Measurements from ENCODE around the gene BEGAIN.

The BEGAIN gene

DNA sequence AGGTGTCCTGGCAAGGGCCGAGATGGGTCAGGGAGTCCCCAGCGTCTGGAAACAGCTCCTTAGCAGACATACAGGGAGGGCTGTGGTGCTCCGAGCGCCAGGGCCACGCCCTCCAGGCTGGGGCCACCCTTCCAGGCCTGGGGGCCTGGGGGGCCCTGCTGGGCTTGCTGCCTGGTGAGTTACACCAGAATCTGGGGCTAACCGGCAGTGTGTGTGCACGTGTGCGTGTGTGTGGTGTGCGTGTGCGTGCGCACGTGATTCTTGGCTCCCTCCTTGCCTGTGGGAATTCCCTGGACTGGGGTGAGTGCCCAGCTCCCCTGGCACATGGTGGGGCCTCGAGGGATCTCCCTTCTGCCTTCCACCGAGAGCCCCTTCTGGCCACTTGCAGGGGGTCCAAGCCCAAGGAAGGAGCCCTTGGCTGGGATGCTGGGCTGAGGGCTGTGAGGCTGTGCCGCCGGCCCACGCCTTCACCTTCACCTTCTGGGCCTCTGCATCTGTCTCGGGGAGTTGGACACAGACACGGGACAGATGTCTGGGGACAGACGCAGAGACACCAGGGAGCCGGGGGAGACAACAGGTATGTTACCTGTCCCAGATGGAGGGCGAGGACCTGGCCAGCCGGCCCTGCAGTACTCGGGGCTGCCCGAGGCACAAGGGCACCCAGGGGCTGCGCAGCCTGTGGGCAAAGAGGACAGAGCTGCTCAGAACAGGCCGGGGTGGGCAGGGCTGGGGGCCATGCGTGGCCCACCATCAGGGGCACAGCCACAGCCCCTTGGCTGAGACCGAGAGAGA, 37.2 kb downstream of the BEGAIN start:
- no peak for DNase-seq (ENCODE audit: low read depth in 2 of 2)

DNA sequence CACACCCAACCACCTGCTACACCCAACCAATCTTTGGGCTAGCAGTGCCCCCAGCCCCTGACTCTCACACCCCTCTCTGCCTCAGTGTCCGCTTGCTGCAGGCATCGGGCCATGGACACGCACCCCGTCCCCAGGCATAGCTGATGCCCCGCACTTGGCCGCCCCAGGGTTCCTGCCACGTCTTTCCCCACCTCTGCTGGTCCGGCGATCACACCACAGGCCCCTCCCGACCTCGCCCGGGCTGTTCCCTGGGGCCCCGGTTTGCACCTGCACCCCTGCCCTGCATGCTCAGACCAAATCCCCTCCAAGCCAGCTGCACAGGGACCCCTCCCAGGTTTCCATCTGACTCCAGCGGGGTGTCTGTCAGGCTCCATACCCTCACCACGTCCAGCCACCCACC, 38.3 kb downstream of the BEGAIN start:
- no peak for DNase-seq (ENCODE audit: low read depth in 2 of 2)

DNA sequence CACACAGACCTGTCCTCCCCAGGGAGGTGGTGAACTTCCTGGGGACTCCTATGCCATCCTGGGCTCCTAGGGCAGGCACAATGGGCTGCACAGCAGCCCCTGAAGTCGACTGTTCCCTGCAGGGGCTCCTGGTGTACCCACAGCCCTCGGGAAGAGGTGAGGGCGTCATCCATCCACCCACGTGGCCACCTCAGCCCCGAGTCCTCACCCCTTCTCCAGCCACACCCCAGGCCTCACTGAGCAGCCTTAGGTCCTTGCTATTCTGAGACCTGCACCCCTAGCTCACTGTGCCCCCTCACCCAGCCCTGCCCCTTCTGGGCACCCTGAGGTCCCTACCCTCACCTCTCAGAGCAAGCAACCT, 38.9 kb downstream of the BEGAIN start:
- DNase-seq (ENCODE audit: low read depth in 2 of 2): no peak

DNA sequence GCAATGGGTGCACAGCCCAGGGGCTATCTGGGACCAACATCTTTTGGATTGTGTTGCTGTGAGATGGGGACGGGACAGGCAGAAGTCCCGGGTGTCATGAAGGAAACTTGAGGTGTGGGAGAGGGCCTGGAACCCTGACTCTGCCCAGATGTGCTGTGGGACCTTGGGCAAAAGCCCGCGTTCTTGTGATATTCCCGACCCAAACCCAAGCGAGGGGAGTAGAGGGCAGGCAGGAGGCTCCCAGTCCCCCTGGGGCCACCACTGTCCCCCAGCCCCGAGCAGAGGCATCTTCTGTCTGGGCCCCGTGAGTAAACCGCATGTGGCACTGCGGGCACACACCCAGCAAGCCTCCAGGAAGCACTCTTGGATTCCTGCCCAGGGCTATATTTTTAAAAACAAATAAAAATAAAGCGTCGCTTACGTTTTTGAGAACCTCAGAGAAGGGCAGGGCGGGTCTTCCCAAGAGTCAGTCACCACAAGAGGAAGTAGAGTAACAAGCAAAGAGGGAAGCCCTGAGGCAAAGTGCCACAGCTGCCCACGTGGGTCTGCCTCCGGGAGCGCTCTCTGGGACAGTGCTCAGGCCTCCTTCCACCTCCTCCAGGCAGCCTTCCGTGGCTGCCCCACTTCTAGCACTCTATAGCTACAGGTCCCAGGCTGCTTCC, 39.5 kb downstream of the BEGAIN start:
- no peak for DNase-seq (ENCODE audit: low read depth in 2 of 2)

DNA sequence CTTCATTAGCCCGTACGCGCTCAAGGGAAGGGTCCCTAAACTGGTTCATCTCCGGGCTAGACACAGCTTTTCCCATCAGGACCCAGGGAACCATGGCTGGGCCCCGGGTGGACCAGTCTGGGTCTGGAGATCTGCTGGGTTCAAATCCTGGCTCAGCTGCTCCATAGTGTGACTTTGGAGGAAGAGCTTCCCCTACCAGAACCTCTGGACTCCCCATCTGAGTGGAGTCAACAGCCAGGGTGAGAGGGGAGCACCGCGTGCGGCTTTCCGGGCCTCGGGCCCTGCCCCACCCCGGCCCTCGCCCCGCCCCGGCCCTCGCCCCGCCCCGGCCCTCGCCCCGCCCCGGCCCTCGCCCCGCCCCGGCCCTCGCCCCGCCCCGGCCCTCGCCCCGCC, 41.2 kb downstream of the BEGAIN start:
- DNase-seq (ENCODE audit: low read depth in 2 of 2): peak in 1 of 2 donors; percentile 27

DNA sequence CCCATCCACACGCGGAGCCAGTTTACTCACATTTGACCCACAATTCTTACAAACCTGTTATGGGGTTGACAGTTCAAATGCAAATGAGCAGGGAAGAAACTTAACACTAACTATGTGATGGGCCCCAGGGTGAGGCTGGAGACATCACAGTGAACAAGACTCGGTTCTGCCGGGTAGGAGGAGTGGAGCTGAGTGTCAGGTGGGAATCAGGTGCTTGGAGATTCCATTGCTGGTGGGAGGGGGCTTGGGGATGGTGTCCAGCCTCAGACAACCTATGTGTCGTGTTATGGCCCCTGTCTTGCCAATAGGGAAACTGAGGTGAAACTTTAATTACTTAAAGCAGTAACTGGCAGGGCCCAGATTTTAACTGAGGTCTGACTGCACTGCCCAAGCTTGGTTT, 41.9 kb downstream of the BEGAIN start:
- no peak for DNase-seq (ENCODE audit: low read depth in 2 of 2)

DNA sequence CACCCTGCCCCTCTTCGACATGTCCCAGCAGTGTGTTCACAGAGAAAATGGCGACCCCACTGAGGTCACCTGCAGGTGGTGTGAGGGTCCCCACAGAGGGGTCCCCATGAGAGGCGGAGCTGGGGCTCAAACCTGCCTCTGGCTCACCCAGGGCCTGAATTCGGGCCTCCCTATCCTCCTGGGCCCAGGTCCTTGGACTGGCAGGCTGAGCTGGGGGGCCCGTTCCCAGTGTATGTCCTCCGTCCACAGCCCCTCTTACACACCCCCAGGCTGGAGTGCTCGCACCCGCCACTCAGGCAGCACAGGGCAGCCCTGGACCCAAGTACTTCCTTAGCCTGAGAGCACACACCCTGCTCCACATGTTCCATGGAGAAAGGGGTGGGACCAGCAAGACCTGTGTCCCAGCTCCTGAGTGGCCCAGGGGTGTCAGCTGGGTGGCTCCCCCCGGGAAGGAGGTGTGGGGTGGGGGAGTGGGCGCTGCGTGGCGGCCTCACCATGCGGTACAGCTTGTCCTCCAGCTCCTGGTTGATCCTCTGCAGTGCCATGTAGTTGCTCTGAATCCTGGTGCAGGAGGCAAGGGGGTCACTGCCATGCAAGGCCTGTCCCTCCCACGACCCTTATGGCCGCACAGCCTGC, 42.6 kb downstream of the BEGAIN start:
- no peak for DNase-seq (ENCODE audit: low read depth in 2 of 2)

DNA sequence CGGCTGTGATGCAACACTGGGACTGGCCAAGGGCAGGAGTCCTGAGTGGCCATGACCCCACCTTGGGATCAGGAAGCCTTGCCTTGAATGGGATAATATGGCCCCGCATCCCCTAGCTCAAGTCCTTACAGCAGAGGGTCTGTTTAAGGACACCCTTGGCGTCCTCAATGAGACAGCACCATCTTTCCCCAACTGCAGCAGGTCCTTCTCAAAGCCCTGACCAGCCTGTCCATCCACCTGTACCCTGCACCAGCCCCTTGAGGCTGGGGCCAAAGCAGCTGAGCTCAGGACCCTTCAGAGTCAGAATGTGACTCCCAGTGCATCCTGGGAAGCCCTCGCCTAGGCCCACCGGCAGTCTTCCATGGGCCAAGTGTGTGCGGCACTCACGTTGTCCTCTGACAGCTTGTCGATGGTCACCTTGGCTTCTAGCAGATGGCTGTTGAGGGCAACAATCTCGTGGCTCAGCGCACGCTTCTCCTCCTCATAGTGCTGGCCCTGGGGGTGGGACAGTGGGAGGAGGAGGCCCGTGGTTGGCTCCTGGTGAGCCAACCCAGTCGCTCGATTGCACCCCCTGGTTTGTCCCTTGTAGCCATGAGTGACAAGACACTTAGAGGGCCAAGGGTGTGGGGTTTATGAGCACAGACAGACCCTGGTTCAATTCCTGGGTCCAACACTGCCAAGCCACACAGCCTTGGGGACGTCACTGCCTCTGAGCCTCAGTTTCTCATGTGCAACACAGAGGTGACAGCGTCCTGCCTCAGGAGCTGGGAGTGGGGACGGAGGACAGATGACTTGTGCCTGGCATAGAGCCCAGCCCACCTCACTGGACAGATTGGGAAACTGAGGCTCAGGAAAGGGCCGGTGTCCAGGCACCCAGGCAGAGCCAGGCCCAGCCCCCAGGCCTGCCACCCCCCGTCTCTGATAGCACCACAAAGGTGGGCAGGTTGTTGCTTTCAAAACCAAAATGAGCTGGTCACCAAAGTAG, 43.5 kb downstream of the BEGAIN start:
- no peak for DNase-seq (ENCODE audit: low read depth in 2 of 2)

DNA sequence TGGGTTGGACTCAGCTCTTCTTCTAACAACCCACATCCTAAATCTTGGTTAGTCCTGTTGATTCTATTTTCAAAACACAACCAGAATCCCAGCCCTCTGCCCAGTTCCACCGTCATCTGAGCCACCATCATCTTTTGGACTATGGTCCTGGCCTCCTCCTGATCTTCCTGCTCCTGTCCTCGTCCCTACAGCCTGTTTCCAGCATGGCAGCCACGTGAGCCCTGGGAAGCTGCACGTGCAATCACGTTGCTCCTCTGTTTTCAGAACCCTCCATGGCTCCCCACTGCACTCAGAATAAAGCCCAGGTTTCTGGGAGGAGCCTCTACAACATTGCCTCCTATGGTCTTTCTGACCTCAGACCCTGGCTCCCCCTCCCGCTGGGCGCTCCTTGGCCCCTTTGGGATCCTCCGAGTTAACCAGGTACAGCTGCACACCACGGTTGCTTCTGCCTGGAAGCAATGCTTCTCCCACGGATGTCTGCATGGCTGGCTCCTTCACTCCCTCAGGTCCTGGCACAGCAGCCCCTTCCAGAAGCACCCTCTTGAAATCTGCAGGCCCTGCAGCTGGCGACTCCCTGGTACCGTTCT, 44.5 kb downstream of the BEGAIN start:
- no peak for DNase-seq (ENCODE audit: low read depth in 2 of 2)

DNA sequence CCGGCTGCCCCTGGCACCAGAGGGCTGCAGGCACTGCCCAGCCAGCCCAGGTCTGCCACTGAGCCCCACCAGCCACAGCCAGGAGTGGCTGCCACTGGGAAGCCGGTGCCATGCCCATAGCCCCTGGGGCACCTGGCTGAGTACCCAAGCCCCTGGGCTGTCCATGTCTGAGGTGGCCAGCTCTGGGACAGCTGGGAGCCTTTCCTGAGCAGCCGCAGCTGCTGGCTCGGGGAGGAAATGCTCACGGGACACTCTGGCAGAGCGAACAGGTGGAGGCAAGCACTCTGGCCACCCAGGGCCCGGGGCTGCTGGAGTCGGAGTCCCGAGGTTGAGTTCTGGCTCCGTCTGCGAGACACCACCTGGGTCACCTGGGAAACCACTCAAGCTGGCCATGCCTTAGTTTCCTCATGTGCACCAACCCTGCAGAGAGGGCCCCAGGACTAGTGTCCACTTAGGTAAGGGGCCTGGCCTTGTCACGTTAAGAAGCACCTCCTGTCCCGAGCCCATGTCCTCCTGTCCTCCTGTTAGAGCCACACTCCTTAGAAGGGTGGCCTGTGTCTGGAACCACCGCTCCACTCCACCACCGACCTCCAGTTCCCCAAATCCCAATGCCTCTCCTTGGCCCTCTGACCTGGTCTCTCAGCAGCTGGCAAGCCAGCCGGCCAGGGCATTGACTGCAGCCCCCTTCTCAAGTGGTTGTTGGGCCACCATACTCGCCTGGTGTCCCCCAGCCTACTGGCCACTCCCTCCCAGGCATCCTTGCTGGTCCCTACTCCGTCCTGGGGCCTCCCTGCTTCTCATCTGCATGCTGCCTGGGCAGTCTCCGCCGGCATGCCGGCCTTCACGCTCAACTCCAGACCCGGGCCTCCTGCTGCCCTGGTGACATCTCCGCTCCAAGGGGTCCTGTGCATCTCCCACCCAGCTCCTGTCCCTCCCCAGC, 45.3 kb downstream of the BEGAIN start:
- no peak for DNase-seq (ENCODE audit: low read depth in 2 of 2)

DNA sequence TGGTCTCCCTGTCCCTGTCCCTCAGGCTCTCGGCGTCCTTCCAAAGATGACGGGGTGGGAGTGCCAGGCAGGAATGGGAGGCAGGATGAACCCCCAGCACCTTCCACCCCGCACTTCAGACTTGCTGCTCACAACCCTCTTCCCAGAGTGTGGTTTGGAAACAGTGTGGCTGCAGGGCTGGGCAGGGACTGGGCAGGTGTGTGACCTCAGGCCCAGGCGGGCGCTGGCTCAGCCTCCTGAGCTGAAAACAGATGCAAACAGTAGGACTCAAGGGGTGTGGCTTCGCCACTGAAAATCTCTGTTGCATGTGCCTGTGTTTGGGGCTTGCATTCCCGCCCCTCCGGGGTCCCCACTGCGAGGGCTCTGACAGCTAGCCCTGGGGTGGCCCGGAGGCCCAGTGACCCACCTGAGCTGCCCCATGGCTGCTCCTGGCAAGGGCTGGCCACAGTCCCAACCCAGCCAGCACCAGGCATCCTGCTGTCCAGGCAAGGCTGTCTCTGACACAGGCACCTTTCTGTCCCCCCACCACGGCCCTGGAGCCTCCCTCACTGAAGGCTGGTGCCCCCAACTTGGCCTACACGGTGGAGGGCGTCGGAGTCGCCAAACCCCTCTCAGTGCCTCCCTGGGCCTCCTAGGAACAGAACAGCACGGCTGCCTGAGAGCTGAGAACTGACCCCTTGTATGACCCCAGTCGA, 46.1 kb downstream of the BEGAIN start:
- no peak for DNase-seq (ENCODE audit: low read depth in 2 of 2)

DNA sequence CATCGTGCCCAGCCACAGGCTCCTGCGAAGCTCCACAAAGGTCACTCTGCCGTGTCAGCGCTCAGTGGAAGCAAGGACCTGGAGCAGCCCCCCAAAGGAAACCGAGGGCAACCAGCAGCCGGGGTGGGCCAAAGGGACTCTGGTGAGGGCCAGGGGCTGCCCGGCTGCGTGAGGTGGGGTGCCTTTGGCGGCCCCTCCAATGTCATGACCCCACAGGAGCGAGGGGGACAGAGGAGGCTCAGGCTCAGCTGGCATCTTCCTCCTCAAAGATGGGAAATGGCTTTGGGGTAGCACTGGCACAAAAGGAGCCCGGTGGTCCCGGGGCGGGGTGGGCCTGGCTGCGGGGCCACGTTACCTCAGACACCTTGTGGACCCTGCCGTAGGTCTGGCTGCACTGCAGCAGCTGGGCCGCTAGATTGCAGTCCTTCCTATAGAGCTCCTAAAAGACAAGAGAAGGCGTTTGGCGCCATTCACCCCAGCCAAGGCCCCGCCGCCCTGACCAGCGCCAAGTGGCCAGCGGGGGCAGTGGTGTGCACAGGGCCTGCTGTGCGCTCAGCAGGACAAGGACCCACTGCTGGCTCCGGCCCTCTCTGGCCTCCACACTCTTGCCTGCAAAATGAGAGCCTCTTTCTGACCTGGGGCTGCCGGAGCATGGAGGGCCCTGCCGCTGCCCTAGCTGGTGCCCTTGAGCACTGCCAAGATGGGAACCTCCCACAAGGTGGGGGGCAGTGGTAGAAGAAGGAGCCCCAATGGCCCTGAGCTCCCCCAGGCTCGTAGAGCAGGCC, 46.9 kb downstream of the BEGAIN start:
- no peak for DNase-seq (ENCODE audit: low read depth in 2 of 2)

DNA sequence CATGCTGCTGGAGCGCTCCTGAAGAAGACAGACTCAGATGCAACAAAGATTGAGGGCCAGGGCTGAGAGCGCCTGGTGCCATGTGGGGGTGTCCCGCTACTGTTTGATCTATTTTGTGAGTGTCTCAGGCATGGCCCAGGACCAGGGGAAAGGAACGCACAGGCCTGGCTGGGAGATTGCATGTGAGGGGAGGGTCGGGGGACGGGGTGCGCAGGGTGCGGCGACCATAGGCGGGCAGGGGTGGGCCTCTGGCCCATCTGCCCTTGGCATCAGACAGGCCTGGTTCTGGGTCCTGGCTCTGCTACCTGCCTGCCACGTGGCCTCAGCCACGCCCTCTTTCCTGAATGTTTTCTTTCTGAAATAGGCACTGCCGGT, 47.5 kb downstream of the BEGAIN start:
- DNase-seq (ENCODE audit: low read depth in 2 of 2): no peak

DNA sequence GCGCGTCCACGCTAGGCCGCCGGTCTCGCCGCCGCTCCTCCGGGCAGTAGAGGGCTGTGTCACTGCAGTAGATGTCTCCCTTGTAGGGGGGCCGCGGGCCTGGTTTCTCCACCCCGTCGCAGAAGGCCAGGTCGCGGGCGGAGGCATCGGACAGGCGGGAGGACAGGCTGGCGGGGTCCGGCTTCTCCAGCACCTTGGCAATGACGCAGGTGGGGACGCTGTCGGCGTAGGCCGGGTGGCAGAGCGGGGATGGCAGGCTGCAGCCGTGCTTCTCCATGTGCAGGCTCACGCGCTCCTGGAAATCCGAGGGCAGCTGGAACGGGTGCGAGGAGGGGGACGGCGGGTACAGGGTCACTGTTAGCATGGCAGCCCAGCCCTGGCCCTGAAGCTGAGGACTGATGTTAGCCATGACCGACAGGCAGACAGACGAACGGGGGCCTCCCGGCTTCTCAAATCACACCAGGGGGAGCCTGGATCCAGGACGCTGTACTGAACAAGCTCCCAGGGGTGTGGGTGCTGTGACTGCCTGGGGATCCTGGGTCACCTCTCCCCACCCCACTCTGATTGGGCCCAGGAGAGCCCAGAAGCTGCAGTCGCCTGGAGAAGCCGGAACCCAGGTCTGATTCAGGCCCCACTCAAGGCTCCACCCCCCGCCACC, 48.1 kb downstream of the BEGAIN start:
- DNase-seq (ENCODE audit: low read depth in 2 of 2): no peak

DNA sequence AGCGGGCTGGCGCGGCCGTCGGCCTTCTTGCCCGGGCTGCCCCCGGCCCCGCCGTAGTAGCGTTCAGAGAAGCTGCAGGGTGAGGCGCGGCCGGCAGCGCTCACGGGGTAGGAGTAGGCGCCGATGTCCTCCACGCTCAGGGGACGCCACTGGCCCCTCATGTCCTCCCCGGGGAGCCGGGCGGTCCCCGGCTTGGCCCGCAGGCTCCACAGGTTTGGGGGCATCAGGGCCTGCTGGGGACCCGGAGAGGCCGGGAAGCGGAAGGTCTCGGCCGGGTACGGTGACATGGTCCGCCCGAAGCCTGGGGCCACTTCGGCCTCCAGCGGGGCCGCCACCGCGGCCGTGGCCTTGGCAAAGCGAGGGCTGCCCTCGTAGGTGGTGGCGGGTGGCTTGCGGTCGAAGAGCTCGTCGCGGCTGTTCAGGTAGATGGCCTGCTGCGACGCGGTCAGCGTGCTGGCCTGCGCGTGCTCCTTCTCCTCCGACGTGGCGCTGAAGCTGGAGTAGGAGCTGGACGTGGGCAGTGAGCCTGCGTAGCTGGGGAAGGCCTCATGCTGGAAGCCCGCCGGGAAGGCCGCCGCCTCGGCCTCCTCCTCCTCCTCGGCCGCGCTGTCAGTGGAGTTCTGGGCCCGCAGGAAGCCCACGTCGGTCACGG, 48.7 kb downstream of the BEGAIN start:
- DNase-seq (ENCODE audit: low read depth in 2 of 2): no peak

DNA sequence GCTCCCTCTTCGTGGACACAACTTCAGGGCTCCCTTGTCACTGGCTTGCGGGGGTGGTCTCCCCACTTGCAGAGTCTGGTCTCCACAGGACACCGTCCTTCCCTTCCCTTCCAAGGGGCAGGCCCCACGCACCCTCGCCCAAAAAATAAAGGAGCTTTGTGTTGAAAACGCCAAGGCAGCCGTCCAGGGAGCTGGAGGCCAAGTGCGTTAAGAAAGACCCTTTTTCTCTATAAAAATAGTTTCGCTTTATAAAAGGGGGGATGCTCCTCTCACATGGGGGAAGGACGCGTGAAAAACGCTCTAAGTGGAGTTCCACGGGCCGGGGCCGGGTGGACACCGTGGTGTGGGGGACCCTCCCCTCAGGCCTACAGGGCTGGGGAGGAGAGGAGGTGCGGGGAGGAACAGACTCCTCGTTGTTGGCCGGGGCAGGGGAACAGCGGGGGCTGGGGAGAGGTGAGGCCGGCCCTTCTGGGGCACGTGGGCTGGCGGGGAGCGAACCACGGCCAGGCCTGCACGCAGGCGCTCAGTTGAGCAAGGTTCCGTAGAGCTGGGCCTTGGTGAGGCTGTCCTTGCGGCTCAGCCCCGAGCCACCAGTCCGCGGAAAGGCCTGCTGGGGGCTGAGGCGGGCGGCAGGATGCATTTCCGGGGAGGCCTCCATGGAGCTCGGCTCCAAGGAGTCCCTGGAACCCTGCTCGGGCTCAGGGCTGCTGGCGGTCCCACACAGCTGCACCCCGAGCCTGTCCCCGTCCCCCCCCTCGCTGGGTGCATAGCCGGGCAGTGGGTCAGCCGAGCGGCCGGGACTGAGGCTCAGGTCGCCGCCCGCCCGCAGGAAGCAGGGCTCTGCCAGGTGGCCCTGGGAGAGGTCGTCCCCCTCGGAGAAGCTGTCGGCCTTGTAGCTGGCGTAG, 49.5 kb downstream of the BEGAIN start:
- DNase-seq (ENCODE audit: low read depth in 2 of 2): no peak

Data from stimulated activated CD4-positive, alpha-beta T cell treated with anti-CD3 and anti-CD28 coated beads, Interleukin-1b, Interleukin-23, amount 100 ng/mL, for 1 hour (primary cell).